Vein endothelial cell (primary cell): ENCODE measurements around the gene AP3D1. TPM values are rescaled to one million over a fixed set of nuclear protein-coding genes. Genes with fewer than 3 reads are reported as not detected.

Source experiments
- total RNA-seq: library from RNA; depleted of rRNA; stranded (reverse); fragments of >200 nt; gene quantifications from 2 replicates; pipeline ENCODE4 v1.2.3, GENCODE V29; 2012

The AP3D1 gene
- 144 and 203 TPM in 2 replicates for total RNA-seq

DNA sequence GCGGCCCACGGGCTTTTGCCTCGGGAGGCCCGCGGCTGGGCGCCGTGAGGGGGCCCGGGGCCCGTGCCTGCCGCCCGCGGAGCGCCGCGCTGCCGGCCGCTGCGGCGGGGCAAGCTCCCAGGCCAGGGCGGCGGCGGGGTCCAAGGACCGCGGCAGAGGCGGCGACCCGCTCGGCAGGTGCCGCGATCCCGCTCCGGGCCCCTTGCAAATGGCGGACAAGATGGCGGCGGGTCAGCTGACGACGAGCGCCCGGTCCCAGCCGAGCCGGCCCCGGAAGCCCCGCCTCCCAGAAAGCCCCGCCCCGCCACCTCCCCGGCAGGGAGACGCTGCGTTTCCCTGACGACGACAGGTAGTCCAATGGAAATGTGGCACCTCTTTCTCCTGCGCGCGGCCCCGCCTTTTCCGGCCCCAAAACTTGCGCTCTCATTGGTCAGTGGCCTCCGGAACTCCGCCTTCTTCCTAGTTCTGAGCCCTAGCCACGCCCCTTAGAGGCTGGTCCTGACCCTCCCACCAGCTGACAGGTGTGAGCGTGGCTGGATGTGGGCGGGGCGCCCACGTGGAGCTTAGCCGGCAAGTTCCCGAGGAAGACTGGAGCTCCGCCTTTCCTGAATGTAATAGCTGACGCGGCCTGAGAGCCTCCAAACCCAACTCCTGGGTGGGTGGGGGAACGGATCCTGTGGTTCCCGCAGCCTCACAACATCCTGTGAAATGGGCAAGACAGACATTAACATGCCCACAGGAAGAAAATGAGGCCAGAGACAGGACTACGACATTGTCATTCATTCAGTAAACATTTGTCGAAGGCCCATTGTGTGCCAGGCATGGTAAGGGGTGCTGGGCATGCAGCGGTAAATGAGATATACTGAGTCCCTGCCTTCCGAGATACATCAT is at the start of gene AP3D1:
Gene AP3D1 (minus strand): TSS at position 228 of the 891 bp plus-strand sequence. CDS start 232 bp downstream, outside the sequence.

DNA sequence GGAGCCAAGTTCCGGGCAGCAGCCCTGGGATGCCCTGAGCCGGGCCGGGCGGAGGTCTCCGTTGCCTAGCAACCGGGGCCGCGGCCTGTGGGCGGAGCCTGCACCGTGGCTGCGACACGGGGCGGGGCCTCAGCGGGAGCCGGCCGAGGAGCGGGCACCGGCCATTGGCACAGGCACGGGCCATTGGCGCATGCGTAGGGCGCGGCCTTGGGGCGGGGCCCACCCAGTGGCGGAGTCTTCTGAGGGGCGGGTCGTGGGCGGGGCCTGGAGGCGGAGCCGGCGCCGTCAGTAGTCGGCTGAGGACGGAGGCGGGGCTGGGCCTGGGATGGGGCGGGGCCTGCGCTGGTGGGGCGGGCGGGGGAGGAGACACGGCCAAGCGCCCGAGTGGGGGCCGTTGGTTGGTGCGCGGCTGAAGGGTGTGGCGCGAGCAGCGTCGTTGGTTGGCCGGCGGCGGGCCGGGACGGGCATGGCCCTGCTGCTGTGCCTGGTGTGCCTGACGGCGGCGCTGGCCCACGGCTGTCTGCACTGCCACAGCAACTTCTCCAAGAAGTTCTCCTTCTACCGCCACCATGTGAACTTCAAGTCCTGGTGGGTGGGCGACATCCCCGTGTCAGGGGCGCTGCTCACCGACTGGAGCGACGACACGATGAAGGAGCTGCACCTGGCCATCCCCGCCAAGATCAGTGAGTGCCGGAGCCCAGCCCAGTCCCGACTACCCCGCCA is 54.7 kb downstream of the AP3D1 start, which contains the start of gene IZUMO4:
Gene IZUMO4 (plus strand): TSS at position 436 of the 723 bp plus-strand sequence. CDS start 31 bp downstream, at position 467.

DNA sequence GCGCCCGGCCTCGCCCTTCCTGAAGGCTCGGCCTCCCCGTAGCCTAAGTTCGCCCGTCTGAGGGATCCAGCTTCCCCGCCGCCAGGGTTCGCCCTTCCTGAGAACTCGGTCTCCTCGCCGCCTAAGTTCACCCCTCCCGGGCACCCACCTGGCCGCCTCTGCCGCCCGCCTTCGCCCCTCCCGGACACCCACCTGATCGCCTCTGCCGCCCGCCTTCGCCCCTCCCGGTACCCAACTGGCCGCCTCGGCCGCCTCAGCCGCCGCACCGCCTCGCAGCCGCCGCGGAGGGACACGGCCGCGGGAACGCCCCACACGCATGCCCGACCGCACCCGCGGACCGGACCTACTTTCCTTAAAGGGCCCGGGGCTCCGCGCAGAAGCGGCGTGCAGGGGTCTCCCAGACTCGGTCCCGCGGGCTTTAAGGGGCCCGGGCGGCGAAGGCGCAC is 55.3 kb downstream of the AP3D1 start, which contains the start of gene MOB3A:
Gene MOB3A (minus strand): TSS at position 293 of the 446 bp plus-strand sequence. CDS start 17,766 bp downstream, outside the sequence.

DNA sequence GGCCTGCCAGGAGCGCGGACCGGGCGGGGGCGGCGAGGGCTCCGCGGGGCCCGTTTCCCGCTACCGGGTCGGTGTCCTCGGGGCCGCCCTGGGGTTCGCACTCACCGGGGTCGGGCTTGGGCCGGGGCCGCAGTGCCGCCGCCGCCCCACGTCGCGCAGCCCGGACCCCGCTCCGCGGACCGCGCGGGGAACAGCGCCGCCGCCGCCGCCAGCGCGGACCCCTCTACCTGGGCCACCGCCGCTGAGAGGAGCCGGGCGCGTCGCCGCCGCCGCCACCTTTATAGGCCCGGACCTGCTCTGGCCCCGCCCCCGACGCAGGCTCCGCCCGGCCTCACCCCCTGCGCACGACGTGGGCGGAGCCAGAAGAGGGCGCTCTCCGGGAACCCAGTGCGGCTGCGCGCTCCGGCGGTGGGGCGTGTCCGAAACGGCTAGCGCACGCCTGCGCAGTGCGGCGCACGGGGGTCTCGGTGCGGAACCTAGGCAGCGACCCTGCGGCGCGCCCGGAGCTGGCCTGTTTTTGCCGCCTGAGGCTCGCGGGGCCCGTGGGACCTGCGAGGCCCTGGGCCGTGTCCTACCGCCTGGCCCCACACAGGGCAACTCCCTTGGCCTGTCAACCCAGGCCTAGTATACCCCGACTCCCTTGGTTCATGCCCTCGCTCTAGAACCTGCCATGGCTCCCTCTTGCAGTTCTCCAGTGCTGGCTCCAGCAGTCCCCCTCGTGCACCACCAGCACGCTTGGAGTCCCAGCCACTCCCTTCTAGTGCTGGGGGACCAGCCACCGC is 100.2 kb downstream of the AP3D1 start, which contains the start of gene MKNK2:
Gene MKNK2 (minus strand): TSS at position 254 of the 782 bp plus-strand sequence. CDS start 393 bp downstream, outside the sequence.

Other genes starting within 250 kb of the AP3D1 start
- 5.2 and 5.5 TPM in 2 replicates for gene ADAT3, start 246.2 kb downstream of the AP3D1 start, total RNA-seq
- gene SCAMP4, start 246.2 kb downstream of the AP3D1 start, total RNA-seq = 60.9 and 79.4 TPM in 2 replicates
- gene CSNK1G2, start 210.4 kb downstream of the AP3D1 start, total RNA-seq = 95.4 and 103 TPM in 2 replicates
- 52.0 and 91.8 TPM in 2 replicates for gene BTBD2, start 135.9 kb downstream of the AP3D1 start, total RNA-seq
- gene MKNK2, start 100.3 kb downstream of the AP3D1 start, total RNA-seq = 82.3 and 126 TPM in 2 replicates
- gene MOB3A, start 55.2 kb downstream of the AP3D1 start, total RNA-seq = 40.6 and 45.1 TPM in 2 replicates
- 0.96 and 2.0 TPM in 2 replicates for gene IZUMO4, start 54.7 kb downstream of the AP3D1 start, total RNA-seq
- 8.1 and 8.5 TPM in 2 replicates for gene DOT1L, start 12.4 kb upstream of the AP3D1 start, total RNA-seq
- 44.3 and 53.9 TPM in 2 replicates for gene PLEKHJ1, start 84.8 kb upstream of the AP3D1 start, total RNA-seq
- 43.2 and 61.7 TPM in 2 replicates for gene SF3A2, start 85.3 kb upstream of the AP3D1 start, total RNA-seq
- 1.7 and 2.6 TPM in 2 replicates for gene AMH, start 97.8 kb upstream of the AP3D1 start, total RNA-seq
- not detected in 2 replicates for gene JSRP1, start 104.9 kb upstream of the AP3D1 start, total RNA-seq
- gene PEAK3, start 130.6 kb upstream of the AP3D1 start, total RNA-seq = not detected in 2 replicates
- gene LINGO3, start 156.6 kb upstream of the AP3D1 start, total RNA-seq = under 0.01 TPM in 1 of 2 replicates, not detected in the other
- 127 and 172 TPM in 2 replicates for gene LSM7, start 177.0 kb upstream of the AP3D1 start, total RNA-seq
- gene SPPL2B, start 177.1 kb upstream of the AP3D1 start, total RNA-seq = 26.3 and 31.4 TPM in 2 replicates
- gene TMPRSS9, start 208.7 kb upstream of the AP3D1 start, total RNA-seq = not detected in 2 replicates